Neuron (in vitro differentiated cells): ENCODE data around the gene PON2.
"Not testable (repeated sequence)": the region's sequence is repeated elsewhere in the genome, so short reads cannot be mapped to it uniquely, and the experiment has no call there.

Source experiments
- H2AFZ ChIP-seq: one replicate; pipeline ENCODE4 v1.6.1; 2013; ENCODE audit warnings: low read depth, mild to moderate bottlenecking, inconsistent platforms, low read length, moderate library complexity
- H3K27me3 ChIP-seq: one replicate; pipeline ENCODE4 v1.6.1; 2013; ENCODE audit warnings: low read length; ENCODE audit not compliant: insufficient read depth
- H3K36me3 ChIP-seq: one replicate; pipeline ENCODE4 v1.6.1; 2013; ENCODE audit warnings: low read length; ENCODE audit not compliant: insufficient read depth
- H3K4me1 ChIP-seq: one replicate; pipeline ENCODE4 v1.6.1; 2013; ENCODE audit warnings: low read length; ENCODE audit not compliant: insufficient read depth
- H3K4me3 ChIP-seq: 2 replicates; pipeline ENCODE4 v1.5.1; 2013; ENCODE audit warnings: mild to moderate bottlenecking, low read length, moderate library complexity
- H3K9me3 ChIP-seq: one replicate; pipeline ENCODE4 v1.6.1; 2013; ENCODE audit warnings: low read length

PON2 gene

GRCh38 chr7:95469848-95470247 lies 35.0 kb upstream of the PON2 start:
- Histone ChIP-seq H2AFZ (no peak overlapping the region), H3K9me3 (no peaks in the 10 kb centered on the region), H3K36me3 (no peaks in the 10 kb centered on the region), H3K4me3 (peak overlapping the region; percentile 26), H3K27me3 (no peaks in the 10 kb centered on the region), H3K4me1 (peaks cover 79% of the 10 kb centered on the region)

- Histone ChIP-seq H3K9me3 (no peaks in the 10 kb centered on the region), H3K27me3 (no peaks in the 10 kb centered on the region), H3K36me3 (no peaks in the 10 kb centered on the region), H3K4me1 (peaks cover 73% of the 10 kb centered on the region), H3K4me3 (no peak overlapping the region), H2AFZ (no peak overlapping the region)
Observed at GRCh38 chr7:95469187-95469586, 34.4 kb upstream of the PON2 start.

GRCh38 chr7:95467912-95468607 lies 33.2 kb upstream of the PON2 start:
- Histone ChIP-seq H3K9me3 (no peaks in the 10 kb centered on the region), H3K4me3 (no peak overlapping the region), H3K36me3 (no peaks in the 10 kb centered on the region), H3K27me3 (no peaks in the 10 kb centered on the region), H3K4me1 (peaks cover 61% of the 10 kb centered on the region), H2AFZ (no peak overlapping the region)

- not testable (repeated sequence) for H3K27me3 ChIP-seq, H3K4me3 ChIP-seq, H3K4me1 ChIP-seq, H3K36me3 ChIP-seq, H2AFZ ChIP-seq
- H3K9me3 ChIP-seq = peaks cover 17% of the 10 kb centered on the region
Observed at GRCh38 chr7:95460653-95461052, 25.8 kb upstream of the PON2 start.

- H3K4me3 ChIP-seq = no peak overlapping the region
- no peaks in the 10 kb centered on the region for H3K27me3 ChIP-seq
- H3K36me3 ChIP-seq = no peaks in the 10 kb centered on the region
- H2AFZ ChIP-seq = no peak overlapping the region
- no peaks in the 10 kb centered on the region for H3K4me1 ChIP-seq
- H3K9me3 ChIP-seq = peaks cover 17% of the 10 kb centered on the region
Observed at GRCh38 chr7:95457947-95458346, 23.1 kb upstream of the PON2 start.

- Histone ChIP-seq H2AFZ (no peak overlapping the region), H3K4me1 (peaks cover 7% of the 10 kb centered on the region), H3K4me3 (no peak overlapping the region), H3K36me3 (no peaks in the 10 kb centered on the region), H3K27me3 (no peaks in the 10 kb centered on the region), H3K9me3 (peaks cover 10% of the 10 kb centered on the region)
Observed at GRCh38 chr7:95454438-95455045, 19.7 kb upstream of the PON2 start.

- Histone ChIP-seq H3K27me3 (no peaks in the 10 kb centered on the region), H3K9me3 (no peaks in the 10 kb centered on the region), H3K4me3 (no peak overlapping the region), H3K4me1 (peaks cover 9% of the 10 kb centered on the region), H2AFZ (no peak overlapping the region), H3K36me3 (no peaks in the 10 kb centered on the region)
Observed at GRCh38 chr7:95446618-95447017, 11.8 kb upstream of the PON2 start.

- H3K9me3 ChIP-seq = no peaks in the 10 kb centered on the region
- H3K4me1 ChIP-seq = peaks cover 9% of the 10 kb centered on the region
- H3K27me3 ChIP-seq = no peaks in the 10 kb centered on the region
Observed at GRCh38 chr7:95444796-95445195, 10.0 kb upstream of the PON2 start.

GRCh38 chr7:95441042-95441823 lies 6.4 kb upstream of the PON2 start:
- no peak overlapping the region for H2AFZ ChIP-seq

More at GRCh38 chr7:95444796-95445195, 10.0 kb upstream of the PON2 start:
- Histone ChIP-seq H3K4me3 (no peak overlapping the region), H3K36me3 (no peaks in the 10 kb centered on the region), H2AFZ (no peak overlapping the region)

GRCh38 chr7:95440394-95441038 lies 5.7 kb upstream of the PON2 start:
- H3K36me3 ChIP-seq = no peaks in the 10 kb centered on the region
- no peak overlapping the region for H3K4me3 ChIP-seq
- H3K27me3 ChIP-seq = no peaks in the 10 kb centered on the region
- H3K9me3 ChIP-seq = no peaks in the 10 kb centered on the region
- peaks cover 15% of the 10 kb centered on the region for H3K4me1 ChIP-seq
- no peak overlapping the region for H2AFZ ChIP-seq

More at GRCh38 chr7:95441042-95441823, 6.4 kb upstream of the PON2 start:
- no peaks in the 10 kb centered on the region for H3K9me3 ChIP-seq
- H3K4me1 ChIP-seq = peaks cover 9% of the 10 kb centered on the region
- H3K27me3 ChIP-seq = no peaks in the 10 kb centered on the region
- H3K4me3 ChIP-seq = no peak overlapping the region
- no peaks in the 10 kb centered on the region for H3K36me3 ChIP-seq

- Histone ChIP-seq H3K4me3 (no peak overlapping the region), H2AFZ (no peak overlapping the region), H3K36me3 (peaks cover 21% of the 10 kb centered on the region), H3K9me3 (peaks cover 4% of the 10 kb centered on the region), H3K27me3 (no peaks in the 10 kb centered on the region), H3K4me1 (peaks cover 18% of the 10 kb centered on the region)
Observed at GRCh38 chr7:95436407-95436806, 1.6 kb upstream of the PON2 start.

GRCh38 chr7:95435422-95435780 lies 573 bp upstream of the PON2 start:
- peak overlapping the region; percentile 66 for H3K4me3 ChIP-seq
- peaks cover 4% of the 10 kb centered on the region for H3K9me3 ChIP-seq
- peak overlapping the region; percentile 96 for H2AFZ ChIP-seq
- peaks cover 26% of the 10 kb centered on the region for H3K36me3 ChIP-seq
- peaks cover 18% of the 10 kb centered on the region for H3K4me1 ChIP-seq
- no peaks in the 10 kb centered on the region for H3K27me3 ChIP-seq
